HG02763 (cell line): ENCODE measurements around the gene SZT2.

ENCODE experiments used
- ATAC-seq: cut with Tn5 transposase; IDR thresholded peaks from one replicate; pipeline ENCODE4 v1.9.1; 2021; ENCODE audit warnings: mild to moderate bottlenecking, moderate library complexity; ENCODE audit not compliant: unreplicated experiment

Gene SZT2

DNA sequence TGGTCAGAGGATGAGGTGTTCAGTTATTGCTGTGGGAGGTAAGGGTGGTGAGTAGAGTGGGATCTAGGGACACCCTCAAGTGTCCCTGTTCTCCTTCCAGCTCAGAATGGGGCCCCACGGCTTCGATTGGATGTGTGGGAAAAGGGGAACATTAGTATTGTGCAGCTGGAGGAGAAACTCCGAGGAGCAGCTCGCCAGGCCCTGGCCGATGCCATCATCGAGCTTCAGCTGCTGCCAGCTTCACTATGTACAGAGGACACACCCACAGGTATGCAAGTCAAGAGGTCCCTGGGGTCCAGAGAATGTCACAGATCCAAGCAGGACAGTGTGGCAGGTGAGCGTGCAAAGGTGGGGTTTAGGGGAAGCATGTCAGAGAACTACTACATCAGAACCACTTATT is 50.1 kb downstream of the SZT2 start:
- no peak for ATAC-seq

- no peak for ATAC-seq
Measured at GRCh38 chr1:43440358-43440757, 50.7 kb downstream of the SZT2 start.

- ATAC-seq = no peak
Measured at GRCh38 chr1:43441166-43441893, 51.6 kb downstream of the SZT2 start.

GRCh38 chr1:43441894-43442637 is 52.4 kb downstream of the SZT2 start:
- ATAC-seq = no peak

GRCh38 chr1:43442756-43443155 is 53.1 kb downstream of the SZT2 start:
- no peak for ATAC-seq

DNA sequence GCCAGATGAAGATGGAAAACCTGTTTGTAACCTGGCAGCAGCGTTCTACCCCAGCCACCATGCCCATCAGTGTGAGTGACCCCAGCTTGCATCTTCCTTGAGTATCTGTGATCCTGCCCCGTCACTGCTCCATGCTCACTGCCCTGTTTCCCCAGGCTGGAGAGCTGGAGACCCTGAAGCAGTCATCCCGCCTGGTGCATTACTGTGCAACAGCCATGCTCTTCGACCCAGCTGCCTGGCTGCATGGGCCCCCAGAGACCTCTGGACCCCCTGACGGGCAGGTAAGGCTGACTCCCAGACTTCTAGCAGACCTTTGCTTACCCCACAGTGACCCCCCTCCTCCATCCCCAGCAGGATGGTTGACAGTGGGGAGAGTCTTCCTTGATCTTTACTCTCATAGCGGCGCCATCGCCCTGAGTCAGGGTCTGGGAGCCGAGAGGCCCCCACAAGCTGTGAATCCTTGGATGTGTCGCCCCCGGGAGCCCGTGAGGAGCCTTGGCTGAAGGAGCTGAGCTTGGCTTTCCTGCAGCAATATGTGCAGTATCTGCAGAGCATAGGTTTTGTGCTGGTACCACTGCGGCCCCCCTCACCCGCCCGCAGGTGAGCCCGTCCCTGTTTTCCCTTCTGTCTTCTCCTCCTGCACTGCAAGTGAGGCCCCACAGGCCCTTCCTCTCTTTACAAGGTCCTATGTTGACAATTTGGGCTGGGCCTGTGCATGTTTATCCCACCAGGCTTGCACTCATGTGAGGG is 53.7 kb downstream of the SZT2 start:
- no peak for ATAC-seq

GRCh38 chr1:43444151-43444828 is 54.6 kb downstream of the SZT2 start:
- no peak for ATAC-seq

GRCh38 chr1:43444836-43445235 is 55.1 kb downstream of the SZT2 start:
- ATAC-seq = no peak

DNA sequence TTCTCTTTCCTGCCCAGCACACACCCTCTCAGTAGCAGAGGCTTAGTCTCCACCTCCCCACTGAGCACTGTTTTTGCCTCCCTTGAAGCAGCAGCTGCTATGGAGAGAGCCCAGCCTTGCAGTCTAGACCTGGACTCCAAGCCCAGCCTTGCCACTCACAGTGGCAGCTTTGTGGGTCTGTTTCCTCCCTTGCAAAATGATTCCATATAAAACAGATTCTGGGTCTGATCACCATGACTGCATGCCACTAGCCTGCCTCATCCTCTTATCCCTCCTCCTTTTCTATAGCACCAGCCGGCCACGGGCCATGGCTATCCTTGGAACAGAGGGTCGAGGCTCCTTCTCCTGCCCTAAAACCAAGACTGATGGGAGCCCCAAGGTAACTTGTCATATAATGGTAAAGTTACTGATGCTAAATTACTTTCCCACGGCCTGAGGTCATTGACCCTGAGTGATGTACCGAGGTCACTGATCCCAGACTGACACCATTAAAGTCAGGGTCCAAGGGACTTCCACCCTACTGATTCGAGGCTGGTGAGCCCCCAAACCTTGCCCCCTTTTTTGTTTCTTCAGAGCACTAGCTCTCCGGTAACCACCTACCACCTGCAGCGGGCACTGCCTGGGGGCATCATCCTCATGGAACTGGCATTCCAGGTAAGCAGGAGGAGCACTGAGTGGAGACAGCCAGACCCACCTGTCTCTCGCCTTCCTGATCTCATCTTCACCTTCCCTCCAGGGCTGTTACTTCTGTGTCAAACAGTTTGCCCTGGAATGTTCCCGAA is 56.1 kb downstream of the SZT2 start:
- ATAC-seq = no peak

GRCh38 chr1:43446388-43446740 is 56.7 kb downstream of the SZT2 start:
- ATAC-seq = no peak

DNA sequence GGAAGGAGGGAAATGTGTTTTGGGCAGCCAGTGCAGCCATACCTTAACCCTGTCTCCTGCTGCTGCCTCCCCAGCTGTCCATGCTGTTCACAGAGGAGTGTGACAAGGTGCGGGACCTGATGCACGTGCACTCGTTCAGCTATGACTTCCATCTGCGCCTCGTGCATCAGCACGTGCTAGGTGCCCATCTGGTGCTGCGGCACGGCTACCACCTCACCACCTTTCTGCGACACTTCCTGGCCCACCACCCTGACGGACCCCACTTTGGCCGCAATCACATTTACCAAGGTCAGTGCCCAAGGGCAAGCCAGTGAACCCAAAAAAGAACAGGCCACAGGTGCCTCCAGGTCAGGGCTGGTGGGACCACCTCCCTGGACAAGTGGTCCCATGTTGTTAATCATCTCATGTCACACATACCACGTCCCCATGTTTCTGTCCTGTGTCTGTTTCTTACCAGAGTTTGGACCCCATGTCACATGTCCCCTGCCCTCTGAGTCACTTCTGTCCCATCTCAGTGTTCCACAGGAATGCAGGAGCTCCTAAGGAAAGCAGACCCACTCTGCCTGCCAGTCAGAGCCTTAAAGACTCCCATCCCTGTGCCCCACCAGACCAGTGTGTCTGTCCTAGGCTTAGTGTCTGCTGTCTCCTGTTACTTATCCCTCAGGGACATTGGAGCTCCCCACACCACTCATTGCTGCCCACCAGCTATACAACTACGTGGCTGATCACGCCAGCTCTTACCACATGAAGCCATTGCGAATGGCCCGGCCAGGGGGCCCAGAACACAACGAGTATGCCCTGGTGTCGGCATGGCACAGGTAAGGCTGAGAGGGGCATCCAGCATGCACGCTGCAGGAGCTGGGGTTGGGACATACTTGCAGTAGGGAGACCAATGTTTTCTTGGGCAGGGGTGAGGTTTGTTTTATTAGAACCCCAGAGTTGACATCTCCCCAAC is 57.5 kb downstream of the SZT2 start:
- ATAC-seq = no peak

GRCh38 chr1:43447891-43448708 is 58.4 kb downstream of the SZT2 start:
- ATAC-seq = no peak

GRCh38 chr1:43448955-43449707 is 59.4 kb downstream of the SZT2 start:
- no peak for ATAC-seq

- no peak for ATAC-seq
Measured at GRCh38 chr1:43449708-43450069, 60.0 kb downstream of the SZT2 start.

- no peak for ATAC-seq
Measured at GRCh38 chr1:43450251-43450941, 60.7 kb downstream of the SZT2 start.

GRCh38 chr1:43451157-43451591 is 61.5 kb downstream of the SZT2 start:
- ATAC-seq = no peak
